Kidney tubule cell (primary cell): ENCODE measurements around the gene MYL3.

Source experiments
- DNase-seq: peaks from one replicate; pipeline ENCODE4 v3.0.0-alpha.2; 2018; ENCODE audit warnings: low spot score

Gene MYL3

DNA sequence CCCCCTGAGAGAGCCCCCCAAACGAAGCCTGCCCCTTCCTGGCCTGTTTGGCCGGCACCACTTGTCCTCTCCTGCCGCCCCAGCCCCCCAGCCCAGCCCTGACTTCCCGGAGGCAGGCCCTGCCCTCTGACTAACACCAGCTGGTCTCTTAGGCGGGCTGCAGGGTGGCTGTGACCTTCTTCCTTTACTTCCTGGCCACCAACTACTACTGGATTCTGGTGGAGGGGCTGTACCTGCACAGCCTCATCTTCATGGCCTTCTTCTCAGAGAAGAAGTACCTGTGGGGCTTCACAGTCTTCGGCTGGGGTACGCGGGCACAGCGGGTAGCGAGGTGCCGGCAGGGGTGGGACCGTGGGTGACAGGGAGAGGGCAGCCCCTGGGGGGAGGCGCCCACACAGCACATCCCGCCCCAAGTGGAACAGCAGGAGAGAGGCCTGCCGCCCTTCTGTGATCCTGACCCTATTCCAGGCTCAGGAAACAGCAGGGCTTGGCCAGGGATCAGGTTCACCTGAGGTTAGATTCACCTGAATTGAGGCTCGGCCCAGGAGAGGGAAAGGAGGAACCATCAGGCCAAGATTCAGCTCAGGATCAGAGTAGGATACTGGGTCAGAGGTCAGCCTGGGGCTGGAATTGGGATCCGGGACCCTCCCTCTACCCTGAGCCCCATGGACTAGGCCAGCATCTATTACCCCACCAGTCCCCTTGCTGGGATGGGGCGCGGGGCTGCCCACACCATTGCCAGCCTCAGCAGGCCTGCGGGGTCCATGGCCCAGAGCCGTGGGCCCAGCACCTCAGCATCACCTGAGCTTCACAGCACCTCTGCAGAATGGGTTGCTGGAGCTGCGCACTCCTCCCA, 36.1 kb upstream of the MYL3 start:
- DNase-seq: no peak

DNA sequence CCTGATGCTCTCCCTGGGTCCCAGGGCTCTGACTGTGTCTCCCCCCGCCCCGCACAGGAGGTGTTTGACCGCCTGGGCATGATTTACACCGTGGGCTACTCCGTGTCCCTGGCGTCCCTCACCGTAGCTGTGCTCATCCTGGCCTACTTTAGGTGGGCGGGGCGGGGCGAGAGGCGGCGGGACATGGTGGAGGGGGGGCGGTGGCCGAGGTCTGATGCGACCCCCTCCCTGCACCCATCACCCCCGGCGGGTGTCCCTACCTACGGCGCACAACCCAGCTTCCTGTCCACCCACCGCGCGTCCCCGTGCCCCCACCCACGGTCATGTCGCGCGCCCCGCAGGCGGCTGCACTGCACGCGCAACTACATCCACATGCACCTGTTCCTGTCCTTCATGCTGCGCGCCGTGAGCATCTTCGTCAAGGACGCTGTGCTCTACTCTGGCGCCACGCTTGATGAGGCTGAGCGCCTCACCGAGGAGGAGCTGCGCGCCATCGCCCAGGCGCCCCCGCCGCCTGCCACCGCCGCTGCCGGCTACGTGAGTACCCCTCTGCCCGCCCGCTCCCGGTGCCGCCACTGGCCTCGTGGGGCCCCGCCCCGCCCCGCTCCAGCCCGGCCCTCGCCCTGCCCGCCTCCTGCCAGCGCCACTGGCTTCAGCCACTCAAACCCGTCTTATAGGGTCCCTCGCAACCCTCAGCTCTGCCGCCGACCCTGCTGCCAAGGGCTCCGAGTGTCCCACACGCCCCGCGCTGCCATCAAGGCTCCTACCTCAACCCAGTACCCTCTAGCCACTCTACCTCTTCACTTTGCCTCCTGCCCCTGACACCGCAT, 35.3 kb upstream of the MYL3 start:
- no peak for DNase-seq

DNA sequence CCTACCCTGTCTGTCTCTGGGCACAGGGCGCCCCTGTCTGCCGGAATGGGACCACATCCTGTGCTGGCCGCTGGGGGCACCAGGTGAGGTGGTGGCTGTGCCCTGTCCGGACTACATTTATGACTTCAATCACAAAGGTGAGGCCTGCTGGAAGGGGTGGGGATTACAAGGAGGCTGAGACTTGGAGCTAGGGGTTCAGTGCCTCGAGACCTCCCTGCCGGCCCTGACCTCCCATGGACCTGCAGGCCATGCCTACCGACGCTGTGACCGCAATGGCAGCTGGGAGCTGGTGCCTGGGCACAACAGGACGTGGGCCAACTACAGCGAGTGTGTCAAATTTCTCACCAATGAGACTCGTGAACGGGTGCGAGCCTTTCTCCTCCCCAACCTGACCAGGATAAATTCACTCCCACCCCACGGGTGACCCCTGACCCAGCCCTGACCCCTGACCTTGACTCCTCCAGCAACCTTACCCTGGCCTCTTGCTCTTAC, 34.6 kb upstream of the MYL3 start:
- DNase-seq: no peak

DNA sequence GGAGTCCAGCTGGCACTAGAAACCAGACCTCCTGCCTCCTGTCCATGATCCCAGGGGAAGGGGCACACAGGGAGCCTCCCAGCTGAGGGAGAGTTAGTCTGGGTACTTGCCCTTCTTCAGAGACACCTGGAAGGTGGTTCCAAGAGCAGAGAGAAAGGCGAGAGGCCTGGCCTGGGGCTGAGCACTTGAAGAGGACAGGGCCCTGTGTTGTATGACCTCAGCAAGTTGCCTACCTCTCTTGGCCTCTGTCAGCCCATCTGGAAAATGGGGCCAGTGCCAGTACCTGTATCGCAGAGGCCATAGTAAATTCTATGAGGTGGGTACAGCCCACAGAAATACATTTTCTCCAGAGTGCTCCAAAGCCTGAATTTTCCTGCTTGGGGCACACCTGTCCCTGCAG, 33.8 kb upstream of the MYL3 start:
- DNase-seq: no peak

DNA sequence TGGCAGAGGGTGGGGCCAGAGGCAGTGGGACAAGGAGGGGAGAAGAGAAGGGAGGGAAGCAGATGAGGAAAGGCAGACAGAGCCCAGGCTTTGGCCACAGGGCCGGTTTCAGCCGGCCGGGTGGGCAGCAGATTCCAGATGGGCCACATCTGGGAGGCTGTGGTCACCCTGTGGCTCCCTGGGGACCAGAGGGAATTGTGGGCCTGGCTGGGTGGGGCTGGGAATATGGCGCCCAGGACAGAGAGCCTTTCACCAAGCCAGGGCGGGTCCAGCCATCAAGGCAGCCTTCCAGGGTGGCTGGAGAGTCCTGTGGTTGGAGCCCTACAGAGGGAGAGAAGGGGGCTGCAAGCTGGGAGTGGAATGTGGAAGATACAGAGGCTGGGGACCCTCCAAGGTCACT, 33.1 kb upstream of the MYL3 start:
- no peak for DNase-seq

DNA sequence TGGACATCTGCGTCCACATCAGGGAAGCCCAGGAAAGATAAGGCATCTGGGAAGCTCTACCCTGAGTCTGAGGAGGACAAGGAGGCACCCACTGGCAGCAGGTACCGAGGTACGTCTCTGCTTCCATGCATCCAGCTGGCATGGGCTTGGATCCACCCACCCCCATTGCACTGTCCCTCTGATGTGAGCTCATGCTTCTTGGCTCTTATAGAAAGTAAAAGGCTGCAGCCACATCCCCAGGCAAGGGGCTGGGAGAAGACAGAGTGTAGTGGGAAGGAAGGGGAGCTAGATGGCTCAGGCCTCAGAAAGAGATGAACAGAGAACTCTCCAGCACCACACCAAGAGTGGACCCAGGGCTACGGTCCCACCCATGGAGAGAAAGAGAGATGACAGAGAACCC, 32.5 kb upstream of the MYL3 start:
- no peak for DNase-seq

DNA sequence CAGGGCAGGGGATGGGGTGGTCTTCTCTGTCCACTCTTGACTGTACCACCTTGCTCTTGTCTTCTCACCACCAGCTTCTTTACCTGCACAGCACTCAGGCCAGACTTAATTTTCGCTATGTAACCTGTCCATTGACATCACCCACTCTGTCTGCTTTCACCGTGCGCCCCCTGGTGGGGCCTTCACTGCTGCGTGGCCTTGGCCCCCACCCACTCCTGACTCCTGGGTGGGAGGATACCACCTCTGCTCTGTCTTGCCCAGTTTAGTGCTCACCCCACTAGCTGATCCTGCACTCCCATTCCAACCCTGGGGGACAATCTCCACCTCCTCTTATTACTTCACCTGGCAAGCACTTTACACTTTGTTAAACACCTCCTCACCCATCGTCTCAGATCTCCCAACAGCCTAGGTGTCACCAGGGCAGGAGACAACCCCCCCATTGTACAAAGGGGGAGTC, 32.0 kb upstream of the MYL3 start:
- DNase-seq: peak; percentile 56

DNA sequence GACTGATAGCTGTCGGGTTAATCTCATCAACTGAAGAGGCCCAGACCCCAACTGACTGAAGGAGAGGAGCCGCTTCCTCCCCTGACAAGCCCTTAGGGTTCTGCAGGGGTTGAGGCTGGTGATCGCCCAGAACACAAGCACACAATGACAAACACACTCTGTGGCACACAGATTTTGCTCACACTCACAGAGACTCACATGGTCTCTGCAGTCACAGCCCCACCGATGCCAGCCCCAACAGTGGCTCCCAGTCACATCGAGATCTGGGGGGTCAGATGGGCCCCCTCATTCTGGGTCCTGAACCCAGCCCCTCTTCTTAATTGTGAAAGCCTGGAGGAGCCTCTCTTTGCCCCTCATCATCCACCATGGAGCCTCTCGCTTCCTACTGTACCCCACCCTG, 31.0 kb upstream of the MYL3 start:
- DNase-seq: no peak

DNA sequence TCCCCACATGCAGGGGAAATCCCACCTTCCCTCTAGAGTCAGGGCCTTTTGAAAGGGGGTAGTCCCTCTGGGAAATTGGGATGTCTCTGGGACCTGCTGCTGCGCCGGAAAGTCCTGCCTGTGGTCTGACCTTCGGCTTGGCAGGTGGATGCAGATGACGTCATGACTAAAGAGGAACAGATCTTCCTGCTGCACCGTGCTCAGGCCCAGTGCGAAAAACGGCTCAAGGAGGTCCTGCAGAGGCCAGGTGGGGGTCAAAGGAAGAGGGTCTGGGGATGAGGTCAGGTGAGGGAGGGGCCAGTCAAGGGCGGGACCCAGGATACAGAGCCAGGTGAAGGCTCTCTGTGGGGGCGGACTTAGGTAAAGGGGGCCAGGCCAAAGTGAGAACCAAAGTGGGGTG, 30.5 kb upstream of the MYL3 start:
- no peak for DNase-seq

DNA sequence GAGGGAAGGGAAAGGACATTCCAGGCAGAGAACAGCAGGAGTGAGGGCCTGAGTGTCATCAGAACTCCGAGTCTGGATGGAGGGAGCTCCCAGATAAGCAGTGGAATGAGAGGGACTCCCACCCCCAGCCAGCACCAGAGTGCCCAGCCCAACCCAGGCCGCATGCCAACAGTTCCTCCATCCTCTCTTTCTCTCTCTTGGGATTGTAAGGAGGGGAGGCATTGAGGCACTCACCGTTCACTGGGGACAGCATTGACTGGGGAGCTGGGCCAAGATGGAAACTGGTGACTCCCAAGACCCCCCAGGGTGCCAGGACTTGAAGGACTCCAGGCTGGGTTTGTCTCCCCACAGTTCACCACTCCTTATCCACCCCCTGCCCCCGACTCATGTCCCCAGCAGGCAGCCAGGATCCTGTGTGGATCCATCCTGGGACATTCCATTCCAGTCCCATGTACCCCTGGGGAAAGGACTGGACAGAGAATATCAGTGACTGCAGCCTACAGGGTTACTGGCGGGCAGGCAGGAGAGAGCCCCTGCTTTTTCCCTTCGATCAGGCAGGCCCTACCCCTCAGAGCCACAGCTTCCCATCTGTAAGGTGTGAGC, 30.0 kb upstream of the MYL3 start:
- DNase-seq: no peak

DNA sequence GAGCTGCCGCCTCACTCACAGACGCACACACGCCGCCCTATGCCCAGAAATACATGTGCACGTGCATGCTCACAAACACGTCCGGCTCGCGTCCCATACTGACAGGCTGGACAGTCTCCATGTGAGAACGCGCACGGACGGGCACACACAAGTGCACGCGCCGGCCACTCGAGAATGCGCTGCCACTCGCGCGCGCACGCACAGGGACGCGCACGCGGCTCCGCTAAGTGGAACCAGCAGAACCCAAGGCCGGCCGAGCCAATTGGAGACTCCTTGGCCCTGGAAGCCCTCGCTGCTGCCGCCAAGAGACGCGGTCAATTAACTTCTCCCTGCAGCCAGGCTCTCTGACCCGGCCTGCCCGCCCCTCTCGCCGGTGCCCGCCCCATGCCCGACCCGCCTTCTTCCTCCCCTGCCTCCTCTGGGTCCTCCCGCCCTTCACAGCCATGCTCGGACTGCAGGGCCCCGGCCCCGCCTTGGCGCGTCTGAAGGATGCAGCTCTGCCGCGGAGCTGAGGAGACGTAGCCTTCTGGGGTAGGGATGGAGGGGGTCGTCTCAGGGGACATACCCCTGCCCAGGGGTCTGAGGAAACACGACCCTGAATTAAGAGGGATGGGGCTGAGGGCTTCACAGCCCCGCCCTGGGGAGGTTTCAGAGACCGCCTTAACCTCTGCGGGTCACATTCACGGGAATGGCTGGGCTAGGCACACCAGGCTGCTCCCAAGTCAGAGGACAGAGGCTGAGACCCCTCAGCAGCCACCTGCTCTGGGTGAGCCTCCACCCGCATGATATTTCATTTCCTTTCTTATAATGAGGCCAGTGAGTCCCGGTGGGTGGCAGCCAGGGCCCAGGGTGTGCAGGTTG, 29.3 kb upstream of the MYL3 start:
- peak; percentile 86 for DNase-seq

DNA sequence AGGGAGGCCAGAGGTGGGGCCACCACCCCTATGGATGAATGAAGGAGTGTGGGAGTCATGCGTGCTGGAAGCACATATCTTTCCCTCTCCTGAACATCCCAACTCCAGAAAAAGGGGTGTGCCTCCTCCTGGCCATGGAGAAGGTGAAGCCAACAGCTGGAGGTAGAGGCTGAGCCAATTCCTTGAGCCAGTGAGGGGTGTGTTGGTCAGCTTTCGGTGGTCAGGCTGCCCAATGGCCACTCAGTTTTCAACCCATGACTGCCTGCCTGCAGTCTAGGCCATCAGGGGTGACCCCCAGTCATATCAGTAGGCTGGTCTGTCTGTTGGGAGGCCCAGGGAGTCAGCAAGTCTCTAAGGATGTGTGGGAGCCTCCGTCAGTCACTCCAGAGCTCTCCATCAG, 27.9 kb upstream of the MYL3 start:
- no peak for DNase-seq

DNA sequence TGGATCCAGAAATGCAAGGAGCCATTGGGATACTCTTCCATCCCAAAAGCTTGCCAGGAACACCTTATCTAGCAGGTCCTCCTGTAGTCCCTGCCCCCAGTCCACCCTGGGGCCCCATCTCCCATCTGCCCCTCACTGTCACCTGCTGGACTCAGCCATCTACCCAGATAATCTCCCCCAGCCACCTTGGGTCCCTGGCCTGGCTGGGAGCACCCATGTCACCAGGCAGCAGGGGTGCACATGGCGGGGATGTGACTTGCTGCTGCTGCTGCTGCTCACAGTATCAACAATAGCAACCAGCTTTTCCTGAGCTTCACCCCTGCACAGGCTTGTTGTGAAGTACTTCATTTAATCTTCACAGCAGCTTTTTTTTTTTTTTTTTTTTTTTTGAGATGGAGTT, 26.9 kb upstream of the MYL3 start:
- no peak for DNase-seq

DNA sequence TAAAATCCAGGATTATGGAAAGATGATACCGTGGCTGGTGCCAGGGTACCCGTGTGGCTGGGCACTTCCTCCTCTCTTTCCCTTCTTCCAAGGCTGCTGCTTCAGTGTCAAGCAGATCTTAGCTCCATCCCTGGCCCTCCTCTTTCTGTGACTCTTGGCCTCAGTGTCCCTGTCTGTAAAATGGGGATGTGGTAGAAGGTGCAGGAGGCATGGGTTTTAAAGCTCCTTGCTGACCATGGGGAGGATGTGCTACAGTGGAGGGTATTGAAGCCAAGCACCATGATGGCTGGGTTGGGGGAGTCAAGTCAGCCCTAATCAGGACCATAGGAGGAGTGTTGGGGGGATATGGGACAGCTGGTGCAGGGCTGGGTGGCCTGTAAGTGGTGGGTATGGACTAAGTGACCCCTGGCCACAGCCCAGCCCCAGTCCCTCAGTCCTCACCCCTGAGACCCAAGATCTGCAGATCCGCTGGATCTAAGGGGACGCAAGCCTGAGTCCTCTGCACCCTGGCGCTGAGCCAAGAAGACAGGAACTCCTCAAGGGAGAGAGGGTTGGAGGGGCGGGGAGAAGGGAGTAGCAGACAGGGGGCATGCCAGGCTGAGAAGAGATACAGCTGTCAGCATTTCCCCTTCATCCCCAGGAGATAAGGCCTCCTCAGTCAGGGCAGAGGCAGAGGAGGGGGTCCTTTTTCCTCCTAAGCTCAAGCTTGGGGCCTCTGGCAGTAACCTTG, 26.3 kb upstream of the MYL3 start:
- no peak for DNase-seq

DNA sequence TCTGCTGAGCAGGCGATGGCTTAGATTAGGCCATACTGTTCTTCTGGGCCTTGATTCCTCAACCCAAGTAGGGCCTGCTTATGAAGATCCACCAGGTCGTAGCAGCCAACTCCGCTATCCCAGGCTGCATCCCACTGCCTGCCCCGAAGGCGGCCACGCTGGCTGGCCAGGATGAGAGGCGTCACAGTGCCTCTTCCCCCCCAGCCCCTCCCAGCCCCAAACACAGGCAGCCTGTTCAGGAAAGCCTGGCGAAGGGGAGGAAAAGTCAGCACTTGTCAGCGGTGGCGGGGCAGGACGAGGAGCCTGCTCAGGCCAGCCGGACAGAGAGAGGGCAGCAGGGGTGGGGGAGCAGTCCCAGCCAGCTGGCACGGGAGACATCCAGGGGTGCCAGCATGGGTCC, 25.5 kb upstream of the MYL3 start:
- DNase-seq: no peak

DNA sequence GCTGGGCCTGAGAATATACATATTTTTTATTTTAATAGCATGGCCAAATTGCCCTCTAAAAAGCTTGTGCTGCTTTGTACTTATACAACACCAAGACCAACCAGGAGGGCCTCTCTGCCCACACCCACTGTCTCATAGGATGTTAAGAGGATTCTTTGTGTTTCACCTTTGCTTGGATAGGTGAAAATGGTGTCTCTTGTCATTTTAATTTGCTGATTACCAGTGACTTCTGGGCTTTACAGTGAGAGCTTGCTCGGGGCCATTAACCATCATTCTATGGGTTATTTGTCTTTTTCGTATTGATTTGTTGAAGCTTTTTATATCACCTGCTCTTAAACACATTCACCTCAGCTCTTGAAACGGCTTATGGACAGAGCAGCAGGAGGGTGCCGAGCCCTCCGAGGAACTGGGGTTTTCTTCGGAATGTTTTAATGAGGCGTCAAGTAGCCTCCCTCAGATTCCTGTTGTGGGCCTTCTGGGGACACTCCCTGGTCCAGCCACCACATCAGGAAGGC, 24.8 kb upstream of the MYL3 start:
- no peak for DNase-seq

DNA sequence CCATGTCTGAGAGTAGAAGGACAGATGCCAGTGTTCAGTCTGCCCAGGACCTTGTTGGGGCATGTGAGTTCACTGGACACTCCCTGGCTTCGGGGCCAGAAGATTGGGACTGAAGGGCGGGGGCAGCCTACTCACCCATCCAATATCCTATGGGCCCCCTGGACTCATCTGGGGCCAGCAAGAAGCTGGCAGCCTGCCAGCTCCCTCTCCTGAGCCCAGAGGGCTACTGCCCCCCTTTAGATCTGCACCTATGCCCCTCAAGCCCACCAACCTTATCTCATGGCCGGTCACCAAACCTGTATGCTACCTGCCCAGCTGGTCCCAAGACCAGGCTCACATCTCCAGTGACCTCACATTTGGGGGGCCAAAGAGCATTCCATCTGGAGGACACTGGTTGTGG, 22.4 kb upstream of the MYL3 start:
- DNase-seq: no peak

DNA sequence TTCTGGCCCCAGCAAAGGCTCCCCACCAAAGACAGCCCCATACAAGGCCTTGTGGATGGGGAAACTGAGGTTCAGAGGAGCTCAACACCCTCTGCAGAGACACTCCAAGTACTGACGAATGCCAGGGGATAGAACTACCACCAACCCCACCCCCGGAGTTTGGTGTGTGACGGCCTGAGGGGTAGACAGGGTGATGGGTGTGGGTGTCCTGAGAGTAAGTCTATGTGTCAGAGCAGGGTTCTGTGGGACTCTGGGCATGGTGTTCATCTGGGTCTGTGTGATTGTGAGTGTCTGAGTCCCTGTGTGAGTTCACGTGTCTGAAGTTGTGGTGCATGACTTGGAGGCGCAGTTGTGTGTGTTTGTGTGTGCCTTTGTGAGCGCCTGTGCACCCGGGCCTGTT, 21.7 kb upstream of the MYL3 start:
- no peak for DNase-seq

DNA sequence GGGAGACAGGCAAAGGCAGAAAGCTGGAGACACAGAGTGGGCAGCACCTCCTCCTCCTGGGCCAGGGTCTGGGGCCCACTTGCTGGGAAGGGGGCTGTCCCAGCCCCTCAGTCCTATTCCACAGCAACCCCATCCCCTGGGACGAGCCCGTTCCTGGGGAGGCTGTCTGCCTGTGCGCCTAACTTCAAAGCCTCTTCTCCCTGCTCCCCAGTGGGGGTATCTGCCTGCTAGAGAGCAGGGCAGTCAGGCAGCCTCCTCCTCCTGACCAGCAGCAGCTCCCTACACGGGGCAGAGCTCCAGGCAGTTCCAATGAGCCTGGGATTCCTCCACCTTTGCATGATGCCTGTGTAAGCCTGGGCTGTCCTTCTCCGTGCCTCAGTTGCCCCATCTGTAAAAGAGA, 21.2 kb upstream of the MYL3 start:
- DNase-seq: no peak

DNA sequence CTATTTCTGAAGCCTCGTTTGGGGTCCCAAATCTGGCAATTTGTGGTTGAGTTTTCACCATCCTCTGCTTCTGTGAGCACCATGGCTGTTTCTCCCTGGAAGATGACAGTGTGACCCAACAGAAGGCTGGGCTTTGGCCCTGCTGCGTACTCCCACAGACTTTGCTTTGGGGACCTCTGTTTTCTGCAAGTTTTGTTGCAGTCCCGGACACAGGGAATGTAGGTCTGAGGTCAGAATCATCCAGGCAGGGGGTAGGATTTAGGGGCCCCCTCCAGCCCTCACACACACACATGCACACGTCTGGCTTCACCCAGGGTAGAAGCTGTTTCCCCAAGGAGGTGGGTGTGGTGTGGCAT, 20.6 kb upstream of the MYL3 start:
- no peak for DNase-seq
